ENCODE results near the gene HSD11B1. TPM values are rescaled to one million over a fixed set of nuclear protein-coding genes. Genes with fewer than 3 reads are reported as not detected.

HSD11B1 gene
- total RNA-seq, 1 experiment from 2014 or later = not detected

DNA sequence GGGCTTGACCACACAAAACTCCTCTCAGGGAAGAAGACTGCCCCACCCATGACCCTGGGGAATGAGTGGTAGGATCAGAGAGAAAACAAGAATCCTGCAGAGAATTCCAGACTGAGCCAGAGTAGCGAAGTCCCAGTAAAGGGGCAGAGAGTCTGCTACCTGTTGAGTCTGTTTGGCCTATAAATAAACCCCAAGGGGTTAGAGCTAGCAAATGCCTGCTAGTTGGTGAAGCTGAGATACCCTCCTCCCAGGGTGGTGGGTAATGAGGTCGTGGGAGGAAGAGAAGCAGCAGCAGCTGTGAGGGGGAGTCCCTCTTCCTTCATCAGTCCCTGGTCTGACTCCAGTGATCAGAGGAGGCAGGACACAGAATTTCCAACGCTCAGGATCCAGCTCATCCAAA, 53.8 kb downstream of the HSD11B1 start:
- intact Hi-C loops (cut with micrococcal nuclease; ENCODE audit: unreplicated experiment) (no loop called here), in situ Hi-C loops (cut with HindIII; ENCODE audit: low pct_unique_long_range_greater_than_20kb, low sequenced_read_pairs) (no loop called here)
- Histone ChIP-seq H3K4me1 (ENCODE audit: control insufficient read depth, insufficient read depth, low read length) (no peaks in the 10 kb centered on the region), H3K36me3 (ENCODE audit: control insufficient read depth, insufficient read depth, low read length) (no peaks in the 10 kb centered on the region), H3K9me3 (ENCODE audit: control insufficient read depth, insufficient read depth, low read depth, low read length) (no peaks in the 10 kb centered on the region), H3K27me3 (ENCODE audit: control insufficient read depth, insufficient read depth, low read length) (no peaks in the 10 kb centered on the region; the same call in 1 of the 2 replicates), H3K27ac (ENCODE audit: low read length) (no peak overlapping the region), H3K4me3 (ENCODE audit: low read depth in 2 of 2, low read length in 2 of 2) (no peak overlapping the region)
- no TSS peak for BruUV-seq (replicated peaks)
- DNase-seq (ENCODE audit: low read depth, low spot score) (no peak), ATAC-seq (no peak)
- POLR2A ChIA-PET = no interaction called here
- TF ChIP-seq POLR2AphosphoS5 (IDR thresholded peaks at IDR 0.05; ENCODE audit: low read depth, low read length) (no peak), TCF7L2 (IDR thresholded peaks at IDR 0.05; ENCODE audit: low read depth, low read length) (no peak), SIN3A (IDR thresholded peaks at IDR 0.05; ENCODE audit: borderline replicate concordance, insufficient read depth, low read depth, low read length) (no peak)
- TF ChIP-seq, protein P1, sequence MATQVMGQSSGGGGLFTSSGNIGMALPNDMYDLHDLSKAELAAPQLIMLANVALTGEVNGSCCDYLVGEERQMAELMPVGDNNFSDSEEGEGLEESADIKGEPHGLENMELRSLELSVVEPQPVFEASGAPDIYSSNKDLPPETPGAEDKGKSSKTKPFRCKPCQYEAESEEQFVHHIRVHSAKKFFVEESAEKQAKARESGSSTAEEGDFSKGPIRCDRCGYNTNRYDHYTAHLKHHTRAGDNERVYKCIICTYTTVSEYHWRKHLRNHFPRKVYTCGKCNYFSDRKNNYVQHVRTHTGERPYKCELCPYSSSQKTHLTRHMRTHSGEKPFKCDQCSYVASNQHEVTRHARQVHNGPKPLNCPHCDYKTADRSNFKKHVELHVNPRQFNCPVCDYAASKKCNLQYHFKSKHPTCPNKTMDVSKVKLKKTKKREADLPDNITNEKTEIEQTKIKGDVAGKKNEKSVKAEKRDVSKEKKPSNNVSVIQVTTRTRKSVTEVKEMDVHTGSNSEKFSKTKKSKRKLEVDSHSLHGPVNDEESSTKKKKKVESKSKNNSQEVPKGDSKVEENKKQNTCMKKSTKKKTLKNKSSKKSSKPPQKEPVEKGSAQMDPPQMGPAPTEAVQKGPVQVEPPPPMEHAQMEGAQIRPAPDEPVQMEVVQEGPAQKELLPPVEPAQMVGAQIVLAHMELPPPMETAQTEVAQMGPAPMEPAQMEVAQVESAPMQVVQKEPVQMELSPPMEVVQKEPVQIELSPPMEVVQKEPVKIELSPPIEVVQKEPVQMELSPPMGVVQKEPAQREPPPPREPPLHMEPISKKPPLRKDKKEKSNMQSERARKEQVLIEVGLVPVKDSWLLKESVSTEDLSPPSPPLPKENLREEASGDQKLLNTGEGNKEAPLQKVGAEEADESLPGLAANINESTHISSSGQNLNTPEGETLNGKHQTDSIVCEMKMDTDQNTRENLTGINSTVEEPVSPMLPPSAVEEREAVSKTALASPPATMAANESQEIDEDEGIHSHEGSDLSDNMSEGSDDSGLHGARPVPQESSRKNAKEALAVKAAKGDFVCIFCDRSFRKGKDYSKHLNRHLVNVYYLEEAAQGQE (IDR thresholded peaks at IDR 0.05; ENCODE audit: insufficient read depth in 1 of 2, low read depth in 2 of 2, low read length in 1 of 2) = no peak
- TF ChIP-seq, protein P2, sequence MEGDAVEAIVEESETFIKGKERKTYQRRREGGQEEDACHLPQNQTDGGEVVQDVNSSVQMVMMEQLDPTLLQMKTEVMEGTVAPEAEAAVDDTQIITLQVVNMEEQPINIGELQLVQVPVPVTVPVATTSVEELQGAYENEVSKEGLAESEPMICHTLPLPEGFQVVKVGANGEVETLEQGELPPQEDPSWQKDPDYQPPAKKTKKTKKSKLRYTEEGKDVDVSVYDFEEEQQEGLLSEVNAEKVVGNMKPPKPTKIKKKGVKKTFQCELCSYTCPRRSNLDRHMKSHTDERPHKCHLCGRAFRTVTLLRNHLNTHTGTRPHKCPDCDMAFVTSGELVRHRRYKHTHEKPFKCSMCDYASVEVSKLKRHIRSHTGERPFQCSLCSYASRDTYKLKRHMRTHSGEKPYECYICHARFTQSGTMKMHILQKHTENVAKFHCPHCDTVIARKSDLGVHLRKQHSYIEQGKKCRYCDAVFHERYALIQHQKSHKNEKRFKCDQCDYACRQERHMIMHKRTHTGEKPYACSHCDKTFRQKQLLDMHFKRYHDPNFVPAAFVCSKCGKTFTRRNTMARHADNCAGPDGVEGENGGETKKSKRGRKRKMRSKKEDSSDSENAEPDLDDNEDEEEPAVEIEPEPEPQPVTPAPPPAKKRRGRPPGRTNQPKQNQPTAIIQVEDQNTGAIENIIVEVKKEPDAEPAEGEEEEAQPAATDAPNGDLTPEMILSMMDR (IDR thresholded peaks at IDR 0.05) = no peak
- CTCF ChIA-PET = no interaction called here

DNA sequence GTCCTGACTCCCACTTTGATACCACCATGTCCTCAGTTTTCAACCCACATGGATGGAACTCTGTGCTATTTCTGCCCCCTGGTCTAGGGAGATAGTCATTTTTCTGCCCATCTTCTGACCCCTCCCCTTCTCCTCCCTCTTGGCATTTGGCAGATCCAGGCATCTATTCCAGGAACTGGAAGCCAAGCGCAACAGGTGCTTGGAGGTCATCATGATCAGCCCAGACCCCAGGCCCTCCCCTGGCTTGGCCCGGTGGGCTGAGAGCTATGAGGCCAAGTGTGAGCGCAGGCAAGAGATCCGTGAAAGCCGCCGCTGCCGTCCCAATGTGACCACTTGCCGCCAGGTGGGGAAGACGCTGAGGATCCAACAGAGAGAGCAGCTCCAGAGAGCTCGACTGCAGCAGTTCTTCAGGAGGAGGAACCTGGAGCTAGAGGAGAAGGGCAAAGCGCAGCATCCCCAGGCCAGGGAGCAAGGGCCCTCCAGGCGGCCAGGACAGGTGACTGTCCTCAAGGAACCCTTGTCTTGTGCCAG, 55.2 kb downstream of the HSD11B1 start:
- intact Hi-C loops (cut with micrococcal nuclease; ENCODE audit: unreplicated experiment) (no loop called here), in situ Hi-C loops (cut with HindIII; ENCODE audit: low pct_unique_long_range_greater_than_20kb, low sequenced_read_pairs) (no loop called here)
- no peak for DNase-seq (ENCODE audit: low read depth, low spot score)
- H3K9me3 ChIP-seq (ENCODE audit: control insufficient read depth, insufficient read depth, low read depth, low read length) = no peaks in the 10 kb centered on the region
- POLR2A ChIA-PET = no interaction called here
- H3K27ac ChIP-seq (ENCODE audit: low read length) = no peak overlapping the region
- H3K4me3 ChIP-seq (ENCODE audit: low read depth in 2 of 2, low read length in 2 of 2) = no peak overlapping the region
- no peaks in the 10 kb centered on the region for H3K4me1 ChIP-seq (ENCODE audit: control insufficient read depth, insufficient read depth, low read length)
- no TSS peak for BruUV-seq (replicated peaks)
- no peak for TF ChIP-seq SIN3A (IDR thresholded peaks at IDR 0.05; ENCODE audit: borderline replicate concordance, insufficient read depth, low read depth, low read length)
- TF ChIP-seq TCF7L2 (IDR thresholded peaks at IDR 0.05; ENCODE audit: low read depth, low read length) = no peak
- TF ChIP-seq POLR2AphosphoS5 (IDR thresholded peaks at IDR 0.05; ENCODE audit: low read depth, low read length) = no peak
- TF ChIP-seq, protein P1 (IDR thresholded peaks at IDR 0.05; ENCODE audit: insufficient read depth in 1 of 2, low read depth in 2 of 2, low read length in 1 of 2) = no peak
- TF ChIP-seq, protein P2 (IDR thresholded peaks at IDR 0.05) = no peak
- no peak for ATAC-seq
- H3K27me3 ChIP-seq (ENCODE audit: control insufficient read depth, insufficient read depth, low read length) = no peaks in the 10 kb centered on the region; the same call in 1 of the 2 replicates
- H3K36me3 ChIP-seq (ENCODE audit: control insufficient read depth, insufficient read depth, low read length) = no peaks in the 10 kb centered on the region
- CTCF ChIA-PET = no interaction called here
